Chondrocyte (in vitro differentiated cells): Measurements from ENCODE around the gene TRIM17. TPM values are rescaled to one million over a fixed set of nuclear protein-coding genes. Genes with fewer than 3 reads are reported as not detected.

Source experiments
- DNase-seq: peaks from one replicate; pipeline ENCODE4 v3.0.0; 2021; ENCODE audit warnings: mixed read lengths, low spot score
- H3K27ac Mint-ChIP-seq: one replicate; pipeline ENCODE4 v1.8.0; 2021; ENCODE audit warnings: mild to moderate bottlenecking, moderate library complexity, mixed read lengths; ENCODE audit not compliant: unreplicated experiment
- H3K27me3 Mint-ChIP-seq: 2 replicates; pipeline ENCODE4 v1.8.0; 2021; ENCODE audit warnings: low read depth, mixed read lengths
- H3K36me3 Mint-ChIP-seq: 2 replicates; pipeline ENCODE4 v1.8.0; 2021; ENCODE audit warnings: low read depth, mixed read lengths
- H3K4me1 Mint-ChIP-seq: 2 replicates; pipeline ENCODE4 v1.8.0; 2021; ENCODE audit warnings: low read depth, mild to moderate bottlenecking, mixed read lengths
- H3K4me3 Mint-ChIP-seq: one replicate; pipeline ENCODE4 v1.8.0; 2021; ENCODE audit warnings: mild to moderate bottlenecking, moderate library complexity, mixed read lengths; ENCODE audit not compliant: unreplicated experiment
- H3K9me3 Mint-ChIP-seq: 2 replicates; pipeline ENCODE4 v1.8.0; 2021; ENCODE audit warnings: low read depth, mixed read lengths
- CTCF ChIP-seq: fragments of 200-600 bp; sonication (generic); IDR thresholded peaks from 2 replicates; pipeline ENCODE4 v1.5.0; 2021; ENCODE audit warnings: antibody characterized with exemption, mild to moderate bottlenecking, moderate library complexity
- total RNA-seq: library from RNA; stranded (reverse); gene quantifications from 3 replicates; pipeline ENCODE4 v1.2.1, GENCODE V29; 2021

TRIM17 gene
- total RNA-seq, 1 donor from 2014 or later = 0.35 TPM

GRCh38 chr1:228366062-228366865 is 50.4 kb downstream of the TRIM17 start:
- no peaks in the 10 kb centered on the region for H3K27me3 Mint-ChIP-seq
- H3K4me3 Mint-ChIP-seq = no peak overlapping the region
- no peaks in the 10 kb centered on the region for H3K36me3 Mint-ChIP-seq
- no peak overlapping the region for H3K27ac Mint-ChIP-seq
- DNase-seq = peak; percentile 78
- no peaks in the 10 kb centered on the region for H3K9me3 Mint-ChIP-seq
- no peaks in the 10 kb centered on the region for H3K4me1 Mint-ChIP-seq
- TF ChIP-seq CTCF = no peak

GRCh38 chr1:228365271-228366061 is 51.2 kb downstream of the TRIM17 start:
- Mint-ChIP-seq H3K4me1 (no peaks in the 10 kb centered on the region), H3K4me3 (no peak overlapping the region), H3K27ac (no peak overlapping the region), H3K27me3 (no peaks in the 10 kb centered on the region), H3K9me3 (no peaks in the 10 kb centered on the region), H3K36me3 (no peaks in the 10 kb centered on the region)
- no peak for TF ChIP-seq CTCF
- peak; percentile 77 for DNase-seq

- TF ChIP-seq CTCF = no peak
- no peaks in the 10 kb centered on the region for H3K4me1 Mint-ChIP-seq
- H3K4me3 Mint-ChIP-seq = no peak overlapping the region
- peak; percentile 86 for DNase-seq
- H3K9me3 Mint-ChIP-seq = no peaks in the 10 kb centered on the region
- H3K36me3 Mint-ChIP-seq = no peaks in the 10 kb centered on the region
- no peak overlapping the region for H3K27ac Mint-ChIP-seq
- no peaks in the 10 kb centered on the region for H3K27me3 Mint-ChIP-seq
These were observed 51.9 kb downstream of the TRIM17 start for GRCh38 chr1:228364706-228365213.

- peak; percentile 73 for DNase-seq
- Mint-ChIP-seq H3K9me3 (no peaks in the 10 kb centered on the region), H3K27ac (no peak overlapping the region), H3K4me3 (no peak overlapping the region), H3K36me3 (no peaks in the 10 kb centered on the region), H3K27me3 (no peaks in the 10 kb centered on the region), H3K4me1 (no peaks in the 10 kb centered on the region)
- TF ChIP-seq CTCF = no peak
These were observed 52.5 kb downstream of the TRIM17 start for GRCh38 chr1:228364068-228364705.

GRCh38 chr1:228363686-228364067 is 53.0 kb downstream of the TRIM17 start:
- no peak for TF ChIP-seq CTCF
- no peak for DNase-seq
- Mint-ChIP-seq H3K27ac (no peak overlapping the region), H3K27me3 (no peaks in the 10 kb centered on the region), H3K9me3 (no peaks in the 10 kb centered on the region), H3K4me1 (no peaks in the 10 kb centered on the region), H3K36me3 (no peaks in the 10 kb centered on the region), H3K4me3 (no peak overlapping the region)
